GM12878 (cell line): Measurements from ENCODE around the gene GLO1. TPM values are rescaled to one million over a fixed set of nuclear protein-coding genes. Genes with fewer than 3 reads are reported as not detected.

ENCODE experiments used
- ATAC-seq: fragments of 200-7000 bp; cut with Tn5 transposase; 3 replicates; pipeline ENCODE4 v1.9.1; 2020; ENCODE audit warnings: mild to moderate bottlenecking, moderate library complexity
- BruUV-seq: library from RNA; stranded (reverse); fragments of 400-500 nt; replicated peaks from 2 replicates; lab custom pipeline; 2021; lab: Mats Ljungman, UMichigan
- CTCF ChIA-PET: fragments of 300-600 bp; sonication (Branson Sonifier 250); formaldehyde crosslinking; extraction: SDS; loops from one replicate; lab custom pipeline; 2021; ENCODE audit warnings: inconsistent platforms; lab: Yijun Ruan, JAX
- POLR2A ChIA-PET: fragments of 350-600 bp; formaldehyde crosslinking; extraction: SDS; loops from one replicate; lab custom pipeline; 2021; ENCODE audit warnings: inconsistent platforms; lab: Charles Lee
- RAD21 ChIA-PET: fragments of 300-600 bp; sonication (Branson Sonifier 250); formaldehyde crosslinking; loops from one replicate; lab custom pipeline; 2023; ENCODE audit warnings: antibody characterized with exemption; ENCODE audit not compliant: unreplicated experiment; lab: Charles Lee
- SMC1A ChIA-PET: fragments of 300-600 bp; sonication (Branson Sonifier 250); formaldehyde crosslinking; loops from one replicate; lab custom pipeline; 2023; ENCODE audit not compliant: unreplicated experiment, uncharacterized antibody; lab: Charles Lee
- DNase-seq: peaks from one replicate; pipeline ENCODE4 v3.0.0-alpha.2; 2011; ENCODE audit warnings: low read depth, low spot score
- FAIRE-seq: peaks from 3 replicates; lab custom pipeline; 2011; peaks lifted over from hg19 to GRCh38; lab: Jason Lieb, UNC
- H2AFZ ChIP-seq: 2 replicates; pipeline ENCODE4 v1.6.0; 2011; ENCODE audit warnings: low read depth, low read length, control low read depth; ENCODE audit not compliant: control insufficient read depth
- H3K27ac ChIP-seq: 2 replicates; pipeline ENCODE4 v1.5.1; 2011; ENCODE audit warnings: control low read depth; ENCODE audit not compliant: control insufficient read depth, insufficient read depth
- H3K27me3 ChIP-seq, 2 experiments: replicated peaks in 1 of 2; 2 replicates each; pipeline versions ENCODE4 v1.6.0 to v1.6.1; 2011; ENCODE audit warnings: low read length in 1 of 2; ENCODE audit not compliant: control insufficient read depth in 2 of 2, insufficient read depth in 2 of 2
- H3K36me3 ChIP-seq, 2 experiments: 2 replicates each; pipeline ENCODE4 v1.5.1; 2011; ENCODE audit warnings: low read length in 1 of 2; ENCODE audit not compliant: control insufficient read depth in 2 of 2, insufficient read depth in 2 of 2
- H3K4me1 ChIP-seq: 2 replicates; pipeline ENCODE4 v1.6.1; 2011; ENCODE audit warnings: mild to moderate bottlenecking, low read length, moderate library complexity, mixed read lengths; ENCODE audit not compliant: control insufficient read depth, insufficient read depth
- H3K4me2 ChIP-seq: 2 replicates; pipeline ENCODE4 v1.6.0; 2011; ENCODE audit warnings: control low read depth; ENCODE audit not compliant: control insufficient read depth, insufficient read depth
- H3K4me3 ChIP-seq: fragments of 200-600 bp; sonication (generic); 2 replicates; pipeline ENCODE4 v1.5.1; 2016
- H3K79me2 ChIP-seq: 2 replicates; pipeline ENCODE4 v1.6.0; 2011; ENCODE audit warnings: low read length; ENCODE audit not compliant: control insufficient read depth, insufficient read depth
- H3K9ac ChIP-seq: 2 replicates; pipeline ENCODE4 v1.8.0; 2011; ENCODE audit warnings: low read length, control low read depth, mixed read lengths; ENCODE audit not compliant: control insufficient read depth, insufficient read depth
- H3K9me3 ChIP-seq: replicated peaks from 3 replicates; pipeline ENCODE4 v1.5.1; 2011; ENCODE audit warnings: mild to moderate bottlenecking, low read length; ENCODE audit not compliant: control insufficient read depth, insufficient read depth
- H4K20me1 ChIP-seq: 2 replicates; pipeline ENCODE4 v1.6.0; 2011; ENCODE audit not compliant: control insufficient read depth, insufficient read depth
- EGR1 ChIP-seq, 2 experiments: IDR thresholded peaks; 1 replicate in 1 of 2; 2 replicates in 1 of 2; pipeline ENCODE4 v1.6.1; 2011 to 2012; ENCODE audit warnings: low read depth in 2 of 2, low read length in 2 of 2, borderline replicate concordance in 1 of 2, mild to moderate bottlenecking in 1 of 2, moderate library complexity in 1 of 2
- ETV6 ChIP-seq, 2 experiments: fragments of 450-650 bp in 1 of 2; IDR thresholded peaks in 1 of 2; conservative IDR thresholded peaks in 1 of 2; 2 replicates each; pipeline ENCODE4 v1.6.1; 2014; ENCODE audit warnings: antibody characterized with exemption in 1 of 2, borderline replicate concordance in 1 of 2, low read depth in 1 of 2, mild to moderate bottlenecking in 1 of 2, moderate library complexity in 1 of 2
- IKZF2 ChIP-seq, 2 experiments: fragments of 450-650 bp; IDR thresholded peaks; 2 replicates each; pipeline ENCODE4 v1.6.1; 2017; ENCODE audit warnings: mild to moderate bottlenecking in 2 of 2, moderate library complexity in 2 of 2
- MAX ChIP-seq: IDR thresholded peaks from 2 replicates; pipeline ENCODE4 v1.6.1; 2012; ENCODE audit warnings: low read depth, low read length, improper control_type of control experiment
- MTA2 ChIP-seq: fragments of 450-650 bp; IDR thresholded peaks from 2 replicates; pipeline ENCODE4 v1.6.1; 2016; ENCODE audit warnings: low read depth, mild to moderate bottlenecking, moderate library complexity
- NBN ChIP-seq: fragments of 450-650 bp; IDR thresholded peaks from 2 replicates; pipeline ENCODE4 v1.6.1; 2016
- NR2C2 ChIP-seq: IDR thresholded peaks from 2 replicates; pipeline ENCODE4 v1.6.1; 2011; ENCODE audit warnings: borderline replicate concordance, low read depth; ENCODE audit not compliant: control insufficient read depth, insufficient read length
- PKNOX1 ChIP-seq: fragments of 450-650 bp; IDR thresholded peaks from 2 replicates; pipeline ENCODE4 v1.6.1; 2016; ENCODE audit warnings: mild to moderate bottlenecking
- WGBS: methylation state at CpG from one replicate; pipeline ENCODE4 v1.1.6; 2016; ENCODE audit warnings: low lambda C conversion rate; ENCODE audit not compliant: insufficient replicate concordance, insufficient coverage; ENCODE audit errors: missing lambda C conversion rate; 5-methylcytosine and 5-hydroxymethylcytosine counted together
- in situ Hi-C: fragments of 300-500 bp; cut with MboI; formaldehyde crosslinking; loops from 9 replicates; pipeline ENCODE4 v1.14.3; 2018; ENCODE audit warnings: mixed read lengths
- intact Hi-C: fragments of 100-400 bp; cut with micrococcal nuclease; formaldehyde crosslinking; loops from one replicate; pipeline ENCODE4 v1.14.2; 2022; ENCODE audit not compliant: unreplicated experiment
- polyA plus RNA-seq, 11 experiments: library from polyadenylated mRNA; depleted of rRNA in 4 of 11; unstranded in 6 of 11; stranded (reverse) in 5 of 11; fragments of >200 nt; fragmentation: Nextera tagmentation in 4 of 11; fragmentation: Illumina TruSeq in 1 of 11; extraction: Ambion mirVana in 4 of 11; extraction: Trizol in 1 of 11; gene quantifications; 1 replicate in 1 of 11; 2 replicates in 10 of 11; pipeline versions ENCODE4 v1.2.1 to v1.2.3, GENCODE V29; 2011 to 2016; ENCODE audit warnings: inconsistent platforms in 2 of 11, missing spikeins in 2 of 11, low read depth in 1 of 11
- total RNA-seq, 4 experiments: library from RNA; depleted of rRNA in 3 of 4; stranded (reverse); fragments of >200 nt in 3 of 4; fragmentation: Illumina TruSeq in 1 of 4; extraction: Trizol in 1 of 4; gene quantifications; 2 replicates each; pipeline versions ENCODE4 v1.2.1 to v1.2.3, GENCODE V29; 2013 to 2021
- TF ChIP-seq, protein P1 (sequence below): fragments of 450-650 bp; IDR thresholded peaks from 2 replicates; pipeline ENCODE4 v1.6.1; 2016; ENCODE audit warnings: mild to moderate bottlenecking
- TF ChIP-seq, protein P2 (sequence below): fragments of 450-650 bp; IDR thresholded peaks from 2 replicates; pipeline ENCODE4 v1.6.1; 2017; ENCODE audit warnings: low read depth, mild to moderate bottlenecking, moderate library complexity

Gene GLO1
- total and polyA plus RNA-seq, 10 of the 15 experiments (the other 5 are each of a cell fraction or from before 2014, with no cell fraction given) = 105 to 227 (median 150) TPM

- peak overlapping the region; percentile 96 for H2AFZ ChIP-seq
- H3K9ac ChIP-seq = peak overlapping the region; percentile 66
- ChIA-PET POLR2A (interaction anchor here (0.6 to 0.7 kb wide), 4 partner anchors 70 to 1091 kb away, joined by 3 to 6 read pairs (median 4); no protein-coding TSS in a partner anchor), CTCF (no interaction called here), SMC1A (no interaction called here), RAD21 (interaction anchor here (0.6 to 1.7 kb wide), 4 partner anchors 49 to 565 kb away, joined by 3 to 6 read pairs (median 4); no protein-coding TSS in a partner anchor)
- in situ Hi-C loops = no loop called here
- H3K36me3 ChIP-seq = no peaks in the 10 kb centered on the region
- H3K9me3 ChIP-seq = no peaks in the 10 kb centered on the region
- peak overlapping the region; percentile 73 for H3K27ac ChIP-seq
- H3K27me3 ChIP-seq = no peaks in the 10 kb centered on the region
- 5% methylated on average over 15 of the region's 15 CpGs for WGBS
- 0 out of 2 replicates have a peak, but pooled peaks have one; percentile 42 for TF ChIP-seq PKNOX1
- TF ChIP-seq EGR1 (IDR thresholded peaks at IDR 0.05; ENCODE audit: borderline replicate concordance in 1 of 2, low read depth in 2 of 2, low read length in 2 of 2) = no peak
- peak; percentile 15; the same call in 1 of the 2 replicates for TF ChIP-seq NBN
- TF ChIP-seq IKZF2 (IDR thresholded peaks at IDR 0.05) = 0 out of 4 replicates have a peak, but pooled peaks of 1 of the 2 experiments have one; percentile 5
- TF ChIP-seq, protein P1, sequence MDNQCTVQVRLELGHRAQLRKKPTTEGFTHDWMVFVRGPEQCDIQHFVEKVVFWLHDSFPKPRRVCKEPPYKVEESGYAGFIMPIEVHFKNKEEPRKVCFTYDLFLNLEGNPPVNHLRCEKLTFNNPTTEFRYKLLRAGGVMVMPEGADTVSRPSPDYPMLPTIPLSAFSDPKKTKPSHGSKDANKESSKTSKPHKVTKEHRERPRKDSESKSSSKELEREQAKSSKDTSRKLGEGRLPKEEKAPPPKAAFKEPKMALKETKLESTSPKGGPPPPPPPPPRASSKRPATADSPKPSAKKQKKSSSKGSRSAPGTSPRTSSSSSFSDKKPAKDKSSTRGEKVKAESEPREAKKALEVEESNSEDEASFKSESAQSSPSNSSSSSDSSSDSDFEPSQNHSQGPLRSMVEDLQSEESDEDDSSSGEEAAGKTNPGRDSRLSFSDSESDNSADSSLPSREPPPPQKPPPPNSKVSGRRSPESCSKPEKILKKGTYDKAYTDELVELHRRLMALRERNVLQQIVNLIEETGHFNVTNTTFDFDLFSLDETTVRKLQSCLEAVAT = 0 out of 2 replicates have a peak, but pooled peaks have one; percentile 19
- TF ChIP-seq MAX = 0 out of 2 replicates have a peak, but pooled peaks have one; percentile 30
- TF ChIP-seq MTA2 = peak; percentile 22; the same call in 1 of the 2 replicates
- no peak for TF ChIP-seq ETV6 (conservative IDR thresholded peaks at IDR 0.05 in 1 of 2, IDR thresholded peaks at IDR 0.05 in 1 of 2; ENCODE audit: borderline replicate concordance in 1 of 2, low read depth in 1 of 2)
- TF ChIP-seq, protein P2, sequence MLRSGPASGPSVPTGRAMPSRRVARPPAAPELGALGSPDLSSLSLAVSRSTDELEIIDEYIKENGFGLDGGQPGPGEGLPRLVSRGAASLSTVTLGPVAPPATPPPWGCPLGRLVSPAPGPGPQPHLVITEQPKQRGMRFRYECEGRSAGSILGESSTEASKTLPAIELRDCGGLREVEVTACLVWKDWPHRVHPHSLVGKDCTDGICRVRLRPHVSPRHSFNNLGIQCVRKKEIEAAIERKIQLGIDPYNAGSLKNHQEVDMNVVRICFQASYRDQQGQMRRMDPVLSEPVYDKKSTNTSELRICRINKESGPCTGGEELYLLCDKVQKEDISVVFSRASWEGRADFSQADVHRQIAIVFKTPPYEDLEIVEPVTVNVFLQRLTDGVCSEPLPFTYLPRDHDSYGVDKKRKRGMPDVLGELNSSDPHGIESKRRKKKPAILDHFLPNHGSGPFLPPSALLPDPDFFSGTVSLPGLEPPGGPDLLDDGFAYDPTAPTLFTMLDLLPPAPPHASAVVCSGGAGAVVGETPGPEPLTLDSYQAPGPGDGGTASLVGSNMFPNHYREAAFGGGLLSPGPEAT = peak; percentile 45; the same call in 1 of the 2 replicates
- TF ChIP-seq NR2C2 = no peak
- BruUV-seq = no TSS peak
- no peak for DNase-seq
- peak; percentile 44 for FAIRE-seq
- no peaks in the 10 kb centered on the region; the same call in none of the 2 replicates for H3K79me2 ChIP-seq
- peak overlapping the region; percentile 89 for H3K4me3 ChIP-seq
- H3K4me1 ChIP-seq = peaks cover 6% of the 10 kb centered on the region; the same call in 1 of the 2 replicates
- ATAC-seq = peak; percentile 73
- no peaks in the 10 kb centered on the region for H4K20me1 ChIP-seq
- H3K4me2 ChIP-seq = peak overlapping the region; percentile 85
- intact Hi-C loops = no loop called here
Measured at GRCh38 chr6:38638941-38639497, 63.9 kb downstream of the GLO1 start.
